GM18526 (cell line): ENCODE results near the gene BORCS5.

Experiments used
- POLR2A ChIP-seq: IDR thresholded peaks from 3 replicates; pipeline ENCODE4 v1.6.1; 2011; ENCODE audit not compliant: insufficient read length; ENCODE audit errors: extremely low read depth

BORCS5 gene

GRCh38 chr12:12376646-12377448 is 20.0 kb downstream of the BORCS5 start:
- TF ChIP-seq POLR2A: no peak

DNA sequence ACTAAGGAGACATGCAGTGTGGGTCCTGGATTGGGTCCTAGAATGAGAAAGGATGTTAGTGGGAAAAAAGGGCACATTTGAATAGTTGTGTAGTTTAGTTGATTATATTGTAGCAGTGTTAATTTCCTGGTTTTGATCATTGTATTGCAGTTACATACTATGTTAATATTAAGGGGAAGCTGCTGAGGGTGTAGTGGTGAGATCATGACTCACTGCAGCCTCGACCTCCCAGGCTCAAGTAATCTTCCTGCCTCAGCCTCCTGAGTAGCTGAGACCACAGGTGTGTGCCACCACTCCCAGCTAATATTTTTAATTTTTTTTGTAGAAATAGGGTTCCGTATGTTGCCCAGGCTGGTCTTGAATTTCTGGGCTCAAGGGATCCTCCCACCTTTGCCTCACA is 21.7 kb downstream of the BORCS5 start:
- TF ChIP-seq POLR2A: no peak

- no peak for TF ChIP-seq POLR2A
These were observed 23.2 kb downstream of the BORCS5 start for GRCh38 chr12:12379831-12380730.

GRCh38 chr12:12380949-12381593 is 24.2 kb downstream of the BORCS5 start:
- no peak for TF ChIP-seq POLR2A

GRCh38 chr12:12381982-12382381 is 25.1 kb downstream of the BORCS5 start:
- no peak for TF ChIP-seq POLR2A

DNA sequence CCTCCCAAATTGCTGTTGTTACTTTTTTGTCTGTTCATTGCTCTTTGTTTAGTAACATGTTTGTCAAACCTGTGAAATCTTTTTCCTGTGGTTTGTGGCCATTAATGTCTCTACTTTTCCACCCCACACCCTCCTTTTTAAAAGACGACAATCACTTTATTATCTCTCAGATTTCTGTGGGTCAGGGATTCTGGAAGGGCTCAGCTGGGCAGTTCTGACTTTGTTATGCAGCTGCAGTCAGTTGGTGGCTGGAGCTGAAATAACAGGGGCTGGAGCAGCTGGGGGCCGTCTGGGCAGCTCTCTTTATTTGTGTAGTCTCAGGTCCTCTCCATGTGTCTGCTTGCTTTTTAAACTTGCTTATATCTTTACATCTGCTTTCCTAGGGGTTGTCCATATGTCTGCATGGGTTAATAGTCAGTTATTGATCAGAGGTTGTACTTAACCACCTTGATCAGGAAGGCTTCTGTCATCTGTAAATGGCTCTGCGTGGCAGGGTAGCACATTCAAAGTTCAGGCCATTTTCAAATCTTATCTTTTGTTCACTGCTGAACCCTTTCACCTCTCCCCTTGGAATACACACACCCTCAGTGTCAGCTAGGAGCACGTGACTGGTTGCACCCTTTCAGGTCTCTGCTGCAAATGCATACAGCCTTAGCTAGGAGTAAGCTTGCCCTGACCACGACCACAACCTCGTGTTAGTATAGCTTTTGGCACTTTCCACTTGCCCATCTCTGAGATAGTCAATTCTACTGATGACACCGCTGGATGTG is 27.9 kb downstream of the BORCS5 start:
- TF ChIP-seq POLR2A: no peak

DNA sequence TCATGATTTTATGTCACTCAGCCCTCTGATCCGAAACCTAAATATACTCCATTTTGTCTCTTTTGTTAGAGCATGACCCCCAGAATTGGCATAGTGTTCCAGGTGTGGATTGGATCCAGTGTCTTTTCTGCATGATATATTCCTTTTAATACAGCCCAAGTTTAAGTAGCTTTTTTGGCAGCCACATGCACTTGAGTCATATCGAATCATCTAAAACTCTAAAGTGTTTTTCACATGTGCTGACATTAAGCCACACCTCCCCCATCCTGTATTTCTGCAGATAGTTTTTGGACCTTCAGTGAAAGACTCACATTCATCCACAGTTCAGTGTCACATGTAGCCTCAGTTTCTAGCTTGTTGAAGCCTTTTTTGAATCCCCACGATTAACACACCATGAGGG is 30.6 kb downstream of the BORCS5 start:
- no peak for TF ChIP-seq POLR2A

- no peak for TF ChIP-seq POLR2A
These were observed 35.5 kb downstream of the BORCS5 start for GRCh38 chr12:12392413-12392812.

DNA sequence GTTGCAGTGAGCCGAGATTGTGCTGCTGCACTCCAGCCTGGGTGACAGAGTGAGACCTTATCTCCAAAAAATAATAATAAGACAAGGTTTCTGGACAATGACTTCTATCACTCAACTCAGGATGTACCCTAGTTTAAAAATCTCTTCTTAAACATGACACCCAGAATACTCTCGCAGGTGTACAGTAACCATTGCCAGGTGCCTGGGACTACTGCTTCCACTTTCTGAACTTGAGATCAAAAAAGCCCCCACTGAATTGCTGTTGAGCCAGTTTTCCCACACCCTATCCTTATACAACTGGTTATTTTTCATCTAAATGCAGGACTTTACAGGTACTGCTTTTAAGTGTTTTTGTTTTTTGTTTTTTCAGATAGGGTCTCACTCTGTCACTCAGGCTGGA is 36.3 kb downstream of the BORCS5 start:
- no peak for TF ChIP-seq POLR2A

GRCh38 chr12:12396694-12397093 is 39.8 kb downstream of the BORCS5 start:
- TF ChIP-seq POLR2A: no peak

DNA sequence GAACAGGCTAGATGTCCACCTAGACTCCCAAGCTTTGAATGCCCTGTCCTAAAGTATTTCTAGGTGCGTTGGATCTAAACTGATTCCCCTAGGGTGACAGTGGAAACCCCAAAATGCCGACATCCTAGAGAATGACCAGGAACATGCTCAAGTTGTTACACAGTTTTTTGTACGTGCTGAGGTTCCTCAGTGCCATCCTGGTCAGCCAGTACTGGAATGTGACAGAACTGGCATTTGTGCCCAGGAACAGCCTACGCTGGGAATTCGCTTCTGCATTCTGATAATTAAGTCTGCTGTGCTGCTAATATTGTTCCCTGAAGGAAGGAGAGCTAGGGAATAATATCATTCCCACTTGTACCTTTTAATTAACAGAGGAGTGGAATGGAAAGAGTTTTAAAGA is 40.3 kb downstream of the BORCS5 start:
- no peak for TF ChIP-seq POLR2A

DNA sequence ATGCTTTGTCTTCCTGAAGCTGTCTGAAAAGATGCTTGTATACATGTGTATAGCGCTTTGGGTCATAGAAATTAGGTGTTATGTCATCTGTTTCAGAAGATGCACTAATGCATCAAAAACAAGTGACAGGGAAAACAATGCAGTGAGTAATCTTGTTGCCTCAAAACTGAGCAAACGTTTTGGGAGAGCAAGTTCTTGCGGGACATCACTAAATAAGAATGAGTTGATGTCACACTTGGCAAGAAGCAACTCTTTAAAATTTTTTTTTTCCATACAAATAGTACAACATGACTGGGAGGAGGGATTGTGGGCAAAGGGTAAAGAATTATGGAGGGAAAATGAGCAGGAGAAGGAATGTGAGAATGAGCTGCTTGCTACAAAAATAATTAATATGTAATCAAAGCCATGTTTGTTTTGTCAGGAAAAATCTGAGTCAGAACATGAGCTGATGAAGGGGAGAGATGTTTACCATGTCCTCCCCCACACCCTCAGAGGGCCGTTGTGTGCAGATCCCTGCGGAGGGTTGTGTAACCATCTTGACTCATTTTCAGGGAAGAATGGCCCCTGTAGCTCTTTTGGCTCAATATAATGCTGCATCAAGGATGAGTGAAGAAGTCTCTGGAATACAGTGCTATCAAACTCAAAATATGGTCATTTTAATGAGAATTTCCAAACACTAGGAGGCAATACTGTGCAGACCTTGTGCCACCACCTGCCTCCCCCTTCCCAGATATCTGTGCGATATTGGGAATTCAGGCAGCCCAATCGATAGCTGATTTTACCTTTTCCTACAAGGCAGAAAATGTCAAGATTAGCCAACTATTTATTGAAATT is 41.4 kb downstream of the BORCS5 start:
- no peak for TF ChIP-seq POLR2A

DNA sequence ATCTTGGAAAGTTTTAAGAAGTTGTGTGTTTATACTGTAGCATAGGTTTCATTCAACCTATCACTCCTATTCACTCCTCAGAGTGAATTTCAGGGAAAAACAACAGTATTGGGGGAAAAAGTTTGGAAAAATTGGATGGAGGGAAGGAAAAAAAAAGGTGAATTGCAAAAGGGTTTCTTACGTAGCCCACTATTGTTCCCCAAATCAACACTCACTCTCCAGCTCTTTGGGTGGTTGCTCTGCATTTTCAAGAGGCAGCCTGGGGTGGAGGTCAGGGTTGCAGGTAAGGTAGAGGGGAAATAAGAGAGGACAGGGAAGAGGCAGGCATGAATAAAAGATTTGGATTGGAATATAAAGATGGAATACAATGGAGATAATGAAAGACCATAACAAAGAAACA is 42.3 kb downstream of the BORCS5 start:
- TF ChIP-seq POLR2A: no peak

GRCh38 chr12:12399776-12400305 is 43.0 kb downstream of the BORCS5 start:
- TF ChIP-seq POLR2A: no peak

DNA sequence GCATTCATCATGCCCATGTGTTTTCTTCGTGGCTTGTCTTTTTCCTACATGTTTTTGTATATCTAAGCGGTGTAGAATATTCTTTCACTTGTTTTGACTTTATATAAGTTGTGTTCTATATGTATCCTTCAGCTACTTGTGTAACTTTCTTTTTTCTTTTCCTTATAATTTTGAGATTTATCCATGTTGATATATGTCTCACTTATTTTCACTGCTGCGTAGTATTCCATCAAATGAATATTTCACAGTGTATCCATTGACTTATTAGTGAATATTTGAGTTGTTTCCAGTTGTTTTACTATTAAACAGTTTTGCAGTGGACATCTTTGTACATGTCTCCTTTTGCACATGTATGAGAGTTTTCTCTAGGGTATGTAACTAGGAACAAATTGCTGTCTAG is 43.9 kb downstream of the BORCS5 start:
- no peak for TF ChIP-seq POLR2A
